ENCODE results near the gene ZBED2. TPM values are rescaled to one million over a fixed set of nuclear protein-coding genes. Genes with fewer than 3 reads are reported as not detected.
A peak's percentile ranks its signal among the peaks of the same experiment; 100 is the strongest.
"Not testable (repeated sequence)": the region's sequence is repeated elsewhere in the genome, so short reads cannot be mapped to it uniquely, and the experiment has no call there.

Gene ZBED2
- not detected in 3 replicates for total RNA-seq
- long read RNA-seq, result 0 reads

GRCh38 chr3:111595232-111595631 lies at the start of gene ZBED2:
Gene ZBED2, minus strand, starts transcription at chr3:111595346. Its CDS starts 1,145 bp downstream, at chr3:111594201.
- H3K27me3 Mint-ChIP-seq (ENCODE audit: low read depth), result no peaks in the 10 kb centered on the region
- TF ChIP-seq CTCF (IDR thresholded peaks at IDR 0.05), result no peak
- H3K27ac Mint-ChIP-seq (ENCODE audit: unreplicated experiment), result peak within 1 kb of the TSS; percentile 80
- H3K9me3 Mint-ChIP-seq (ENCODE audit: low read depth), result no peaks in the 10 kb centered on the region
- DNase-seq (ENCODE audit: low spot score), result no peak
- H3K4me3 Mint-ChIP-seq (ENCODE audit: unreplicated experiment), result no peak within 1 kb of the TSS
- H3K36me3 Mint-ChIP-seq (ENCODE audit: low read depth), result no peaks in the 10 kb centered on the region
- H3K4me1 Mint-ChIP-seq (ENCODE audit: low read depth), result peaks cover 54% of the 10 kb centered on the region

DNA sequence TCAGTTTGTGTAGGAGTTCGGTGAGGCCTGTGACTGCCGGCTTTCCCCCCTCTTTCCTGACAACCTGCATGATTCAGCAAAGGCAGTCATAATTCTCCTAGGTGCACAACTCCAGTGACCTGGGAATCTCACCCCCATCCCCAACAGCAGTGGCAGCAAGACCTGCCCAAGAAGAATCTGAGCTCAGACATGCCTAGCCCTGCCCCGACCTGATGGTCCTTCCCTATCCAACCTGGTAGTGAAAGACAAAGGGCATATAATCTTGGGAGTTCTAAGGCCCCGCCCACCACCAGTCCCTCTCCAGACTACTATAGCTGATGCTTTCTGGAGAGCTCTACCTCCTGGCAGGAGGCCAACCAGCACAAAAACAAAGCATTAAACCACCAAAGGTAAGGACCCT lies 44.2 kb upstream of the ZBED2 start:
- Mint-ChIP-seq H3K9me3 (ENCODE audit: low read depth) (peaks cover 21% of the 10 kb centered on the region), H3K4me1 (ENCODE audit: low read depth) (peaks cover 5% of the 10 kb centered on the region), H3K27me3 (ENCODE audit: low read depth) (no peaks in the 10 kb centered on the region), H3K36me3 (ENCODE audit: low read depth) (peaks cover 10% of the 10 kb centered on the region), H3K27ac (ENCODE audit: unreplicated experiment) (no peak overlapping the region), H3K4me3 (ENCODE audit: unreplicated experiment) (no peak overlapping the region)
- TF ChIP-seq CTCF (IDR thresholded peaks at IDR 0.05), result no peak
- peak; percentile 49 for DNase-seq (ENCODE audit: low spot score)

GRCh38 chr3:111636366-111636885 lies 41.3 kb upstream of the ZBED2 start:
- H3K27ac Mint-ChIP-seq (ENCODE audit: unreplicated experiment), result no peak overlapping the region
- no peak for DNase-seq (ENCODE audit: low spot score)
- H3K4me3 Mint-ChIP-seq (ENCODE audit: unreplicated experiment), result no peak overlapping the region

GRCh38 chr3:111635403-111635802 lies 40.3 kb upstream of the ZBED2 start:
- DNase-seq (ENCODE audit: low spot score), result no peak
- H3K27me3 Mint-ChIP-seq (ENCODE audit: low read depth), result peaks cover 2% of the 10 kb centered on the region
- H3K9me3 Mint-ChIP-seq (ENCODE audit: low read depth), result peaks cover 11% of the 10 kb centered on the region
- TF ChIP-seq CTCF (IDR thresholded peaks at IDR 0.05), result no peak
- no peak overlapping the region for H3K4me3 Mint-ChIP-seq (ENCODE audit: unreplicated experiment)
- H3K27ac Mint-ChIP-seq (ENCODE audit: unreplicated experiment), result no peak overlapping the region
- H3K4me1 Mint-ChIP-seq (ENCODE audit: low read depth), result peaks cover 5% of the 10 kb centered on the region
- H3K36me3 Mint-ChIP-seq (ENCODE audit: low read depth), result peaks cover 2% of the 10 kb centered on the region

More at GRCh38 chr3:111636366-111636885, 41.3 kb upstream of the ZBED2 start:
- H3K9me3 Mint-ChIP-seq (ENCODE audit: low read depth), result peaks cover 8% of the 10 kb centered on the region
- no peak for TF ChIP-seq CTCF (IDR thresholded peaks at IDR 0.05)
- H3K36me3 Mint-ChIP-seq (ENCODE audit: low read depth), result peaks cover 2% of the 10 kb centered on the region
- H3K4me1 Mint-ChIP-seq (ENCODE audit: low read depth), result peaks cover 5% of the 10 kb centered on the region
- no peaks in the 10 kb centered on the region for H3K27me3 Mint-ChIP-seq (ENCODE audit: low read depth)

DNA sequence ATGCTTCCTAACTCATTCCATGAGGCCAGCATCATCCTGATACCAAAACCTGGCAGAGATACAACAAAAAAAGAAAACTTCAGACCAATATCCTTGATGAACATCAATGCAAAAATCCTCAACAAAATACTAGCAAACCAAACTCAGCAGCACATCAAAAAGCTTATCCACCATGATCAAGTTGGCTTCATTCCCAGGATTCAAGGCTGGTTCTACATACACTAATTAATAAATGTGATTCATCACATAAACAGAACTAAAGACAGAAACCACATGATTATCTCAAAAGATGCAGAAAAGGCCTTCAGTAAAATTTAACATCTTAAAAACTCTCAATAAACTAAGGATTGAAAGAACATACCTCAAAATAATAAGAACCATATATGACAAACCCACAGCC lies 35.5 kb upstream of the ZBED2 start:
- peaks cover 34% of the 10 kb centered on the region for H3K9me3 Mint-ChIP-seq (ENCODE audit: low read depth)
- not testable (repeated sequence) for H3K4me3 Mint-ChIP-seq (ENCODE audit: unreplicated experiment); H3K27me3 Mint-ChIP-seq (ENCODE audit: low read depth); H3K4me1 Mint-ChIP-seq (ENCODE audit: low read depth); DNase-seq (ENCODE audit: low spot score); H3K27ac Mint-ChIP-seq (ENCODE audit: unreplicated experiment)
- H3K36me3 Mint-ChIP-seq (ENCODE audit: low read depth), result peaks cover 16% of the 10 kb centered on the region

DNA sequence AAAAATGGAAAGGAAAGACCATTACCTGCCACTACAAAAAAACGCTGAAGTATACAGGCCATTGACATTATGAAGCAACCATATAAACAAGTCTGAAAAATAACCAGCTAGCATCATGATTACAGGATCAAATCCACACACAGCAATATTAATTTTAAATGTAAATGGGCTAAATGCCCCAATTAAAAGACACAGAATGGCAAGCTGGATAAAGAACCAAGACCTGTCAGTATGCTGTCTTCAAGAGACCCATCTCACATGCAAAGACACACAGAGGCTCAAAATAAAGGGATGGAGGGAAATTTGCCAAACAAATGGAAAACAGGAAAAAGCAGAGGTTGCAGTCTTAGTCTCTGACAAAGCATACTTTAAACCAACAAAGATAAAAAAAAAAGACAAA lies 33.9 kb upstream of the ZBED2 start:
- DNase-seq (ENCODE audit: low spot score); H3K4me3 Mint-ChIP-seq (ENCODE audit: unreplicated experiment); H3K27me3 Mint-ChIP-seq (ENCODE audit: low read depth); H3K4me1 Mint-ChIP-seq (ENCODE audit: low read depth); H3K27ac Mint-ChIP-seq (ENCODE audit: unreplicated experiment): not testable (repeated sequence)
- H3K36me3 Mint-ChIP-seq (ENCODE audit: low read depth), result peaks cover 16% of the 10 kb centered on the region
- peaks cover 34% of the 10 kb centered on the region for H3K9me3 Mint-ChIP-seq (ENCODE audit: low read depth)
